NB4 (cell line): ENCODE measurements around the gene LRRFIP2.

Source experiments
- DNase-seq: peaks from one replicate; pipeline ENCODE4 v3.0.0; 2010; ENCODE audit warnings: low read depth
- H3K4me3 ChIP-seq: one replicate; pipeline ENCODE4 v1.5.1; 2011; ENCODE audit warnings: mild to moderate bottlenecking, low read depth, low read length, moderate library complexity
- CTCF ChIP-seq: IDR thresholded peaks from one replicate; pipeline ENCODE4 v1.5.1; 2012; ENCODE audit warnings: low read depth, low read length
- MAX ChIP-seq: IDR thresholded peaks from 2 replicates; pipeline ENCODE4 v1.6.1; 2011; ENCODE audit warnings: low read depth, low read length
- MYC ChIP-seq: IDR thresholded peaks from 2 replicates; pipeline ENCODE4 v1.6.1; 2011; ENCODE audit warnings: low read depth, low read length
- POLR2A ChIP-seq: IDR thresholded peaks from 2 replicates; pipeline ENCODE4 v1.6.1; 2011; ENCODE audit warnings: mild to moderate bottlenecking; ENCODE audit not compliant: insufficient read length; ENCODE audit errors: extremely low read depth

LRRFIP2 gene

GRCh38 chr3:37136067-37136466 lies 38.3 kb downstream of the LRRFIP2 start:
- no peak overlapping the region for H3K4me3 ChIP-seq
- DNase-seq: peak; percentile 16
- no peak for TF ChIP-seq CTCF
- TF ChIP-seq MYC: no peak
- TF ChIP-seq POLR2A: no peak
- no peak for TF ChIP-seq MAX

GRCh38 chr3:37135561-37135960 lies 38.8 kb downstream of the LRRFIP2 start:
- TF ChIP-seq CTCF (no peak), MYC (no peak), MAX (no peak), POLR2A (no peak)
- no peak overlapping the region for H3K4me3 ChIP-seq
- no peak for DNase-seq

GRCh38 chr3:37132334-37132733 lies 42.0 kb downstream of the LRRFIP2 start:
- no peak overlapping the region for H3K4me3 ChIP-seq
- TF ChIP-seq MYC: no peak
- no peak for TF ChIP-seq MAX
- TF ChIP-seq POLR2A: no peak
- no peak for TF ChIP-seq CTCF
- no peak for DNase-seq

- no peak overlapping the region for H3K4me3 ChIP-seq
- DNase-seq: no peak
- TF ChIP-seq CTCF: no peak
- no peak for TF ChIP-seq MAX
- no peak for TF ChIP-seq POLR2A
- TF ChIP-seq MYC: no peak
Measured at GRCh38 chr3:37131860-37132144, 42.6 kb downstream of the LRRFIP2 start.

GRCh38 chr3:37130984-37131859 lies 43.2 kb downstream of the LRRFIP2 start:
- DNase-seq: no peak
- TF ChIP-seq MYC (no peak), POLR2A (no peak), MAX (no peak), CTCF (no peak)
- no peak overlapping the region for H3K4me3 ChIP-seq
